Testis (tissue), 3 donors: ENCODE data around the gene PDE6A. TPM values are rescaled to one million over a fixed set of nuclear protein-coding genes. Genes with fewer than 3 reads are reported as not detected.

Experiments used
- DNase-seq: peaks from one replicate; pipeline ENCODE4 v3.0.0-alpha.2; 2019
- H3K27ac ChIP-seq, 2 donors: fragments of 200-600 bp; sonication (generic); one replicate each; pipeline ENCODE4 v1.5.1; 2019
- H3K27me3 ChIP-seq: fragments of 200-600 bp; sonication (generic); one replicate; pipeline ENCODE4 v1.5.1; 2019
- H3K36me3 ChIP-seq: fragments of 200-600 bp; sonication (generic); one replicate; pipeline ENCODE4 v1.5.1; 2017; ENCODE audit warnings: low read depth; ENCODE audit errors: missing control alignments
- H3K4me1 ChIP-seq: fragments of 200-600 bp; sonication (generic); one replicate; pipeline ENCODE4 v1.5.1; 2019
- H3K4me3 ChIP-seq, 2 donors: fragments of 200-600 bp; sonication (generic); one replicate each; pipeline ENCODE4 v1.5.1; 2017 to 2019
- H3K9me3 ChIP-seq: fragments of 200-600 bp; sonication (generic); one replicate; pipeline ENCODE4 v1.5.1; 2017
- CTCF ChIP-seq, 3 experiments: fragments of 450-650 bp in 2 of 3; fragments of 200-600 bp in 1 of 3; sonication (generic) in 1 of 3; IDR thresholded peaks; one replicate each; pipeline ENCODE4 v1.5.1; 2016 to 2019; ENCODE audit warnings: antibody characterized with exemption in 3 of 3, mild to moderate bottlenecking in 2 of 3, moderate library complexity in 1 of 3
- POLR2A ChIP-seq: fragments of 450-650 bp; IDR thresholded peaks from one replicate; pipeline ENCODE4 v1.6.1; 2017; ENCODE audit warnings: antibody characterized with exemption, mild to moderate bottlenecking, moderate library complexity
- WGBS, 2 donors: methylation state at CpG; one replicate each; pipeline ENCODE4 v1.1.5; 2018; 5-methylcytosine and 5-hydroxymethylcytosine counted together
- intact Hi-C: fragments of 100-400 bp; cut with DNase I; formaldehyde crosslinking; loops from one replicate; pipeline ENCODE4 v1.15.1; 2023; ENCODE audit warnings: low total_unique reads
- polyA plus RNA-seq: library from polyadenylated mRNA; stranded (reverse); fragments of 350-450 nt; fragmentation: Illumina TruSeq; extraction: RNeasy Lipid Tissue Mini Kit (QIAGEN cat#74804); gene quantifications from one replicate; pipeline ENCODE4 v1.2.3, GENCODE V29; 2014; ENCODE audit warnings: low read depth, low replicate concordance; ENCODE audit not compliant: insufficient read depth
- total RNA-seq, 2 donors: library from RNA; depleted of rRNA; stranded (reverse); fragments of >200 nt; gene quantifications; one replicate each; pipeline ENCODE4 v1.2.3, GENCODE V29; 2016

The PDE6A gene
- total and polyA plus RNA-seq, 3 donors from 2014 or later = 2.9 to 4.6 (median 3.2) TPM

GRCh38 chr5:149823375-149823774 lies 121.2 kb downstream of the PDE6A start:
- Histone ChIP-seq H3K27ac (peak overlapping the region in 1 of 2 donors; percentile 1), H3K27me3 (no peaks in the 10 kb centered on the region), H3K36me3 (no peaks in the 10 kb centered on the region), H3K4me3 (no peak overlapping the region), H3K9me3 (no peaks in the 10 kb centered on the region), H3K4me1 (peaks cover 16% of the 10 kb centered on the region)
- TF ChIP-seq POLR2A (no peak), CTCF (IDR thresholded peaks at IDR 0.05) (no peak)
- DNase-seq = no peak
- intact Hi-C loops = no loop called here
- 70 to 74% methylated on average over 5 of the region's 5 CpGs for WGBS, 2 donors

- intact Hi-C loops = no loop called here
- Histone ChIP-seq H3K4me3 (no peak overlapping the region), H3K27me3 (no peaks in the 10 kb centered on the region), H3K36me3 (no peaks in the 10 kb centered on the region), H3K4me1 (peaks cover 16% of the 10 kb centered on the region), H3K9me3 (no peaks in the 10 kb centered on the region), H3K27ac (no peak overlapping the region)
- WGBS, 2 donors = 95 to 100% methylated on average over 5 of the region's 5 CpGs
- no peak for DNase-seq
- TF ChIP-seq POLR2A = no peak
- no peak for TF ChIP-seq CTCF (IDR thresholded peaks at IDR 0.05)
Observed at GRCh38 chr5:149822301-149822700, 122.3 kb downstream of the PDE6A start.

- Histone ChIP-seq H3K27ac (no peak overlapping the region), H3K36me3 (no peaks in the 10 kb centered on the region), H3K4me3 (no peak overlapping the region), H3K27me3 (no peaks in the 10 kb centered on the region), H3K9me3 (no peaks in the 10 kb centered on the region), H3K4me1 (peaks cover 16% of the 10 kb centered on the region)
- no peak for DNase-seq
- no peak for TF ChIP-seq POLR2A
- no peak for TF ChIP-seq CTCF (IDR thresholded peaks at IDR 0.05)
- intact Hi-C loops = no loop called here
- 91 to 95% methylated on average over 17 of the region's 17 CpGs for WGBS, 2 donors
Observed at GRCh38 chr5:149820536-149821510, 123.8 kb downstream of the PDE6A start.

- intact Hi-C loops = no loop called here
- no peak for DNase-seq
- TF ChIP-seq CTCF (IDR thresholded peaks at IDR 0.05) (no peak), POLR2A (no peak)
- H3K27me3 ChIP-seq = no peaks in the 10 kb centered on the region
- H3K9me3 ChIP-seq = no peaks in the 10 kb centered on the region
- 50 to 91% methylated on average over 2 of the region's 2 CpGs for WGBS, 2 donors
- H3K36me3 ChIP-seq = no peaks in the 10 kb centered on the region
- H3K4me3 ChIP-seq = no peak overlapping the region
- no peak overlapping the region for H3K27ac ChIP-seq
- H3K4me1 ChIP-seq = peaks cover 14% of the 10 kb centered on the region
Observed at GRCh38 chr5:149820012-149820411, 124.6 kb downstream of the PDE6A start.
